HFFc6 (cell line): ENCODE results near the gene CEP120. TPM values are rescaled to one million over a fixed set of nuclear protein-coding genes. Genes with fewer than 3 reads are reported as not detected.

Source experiments
- DNase-seq: peaks from one replicate; pipeline ENCODE4 v3.0.0-alpha.2; 2018
- H3K27ac Mint-ChIP-seq: 2 replicates; pipeline ENCODE4 v1.8.0; 2020; ENCODE audit warnings: mild to moderate bottlenecking, mixed read lengths
- H3K27me3 Mint-ChIP-seq: 2 replicates; pipeline ENCODE4 v1.8.0; 2021; ENCODE audit warnings: mild to moderate bottlenecking, moderate library complexity, mixed read lengths; ENCODE audit not compliant: insufficient read depth
- H3K36me3 Mint-ChIP-seq: 2 replicates; pipeline ENCODE4 v1.8.0; 2021; ENCODE audit warnings: low read depth, mixed read lengths
- H3K4me1 Mint-ChIP-seq: 2 replicates; pipeline ENCODE4 v1.8.0; 2020; ENCODE audit warnings: low read depth, mixed read lengths
- H3K4me3 Mint-ChIP-seq: 2 replicates; pipeline ENCODE4 v1.8.0; 2020; ENCODE audit warnings: mild to moderate bottlenecking, moderate library complexity, mixed read lengths
- H3K9me3 Mint-ChIP-seq: 2 replicates; pipeline ENCODE4 v1.8.0; 2020; ENCODE audit warnings: mild to moderate bottlenecking, mixed read lengths
- CTCF ChIP-seq: fragments of 200-600 bp; sonication (generic); IDR thresholded peaks from 2 replicates; pipeline ENCODE4 v1.5.0; 2021; ENCODE audit warnings: antibody characterized with exemption, mild to moderate bottlenecking
- total RNA-seq, 6 experiments: library from RNA; stranded (reverse); fragmentation: NEBNext Ultra II Directional; extraction: Animal tissue kit (Norgen Biotek cat#: 25700); gene quantifications; 2 replicates in 1 of 6; 3 replicates in 5 of 6; pipeline ENCODE4 v1.2.3, GENCODE V29; 2021

CEP120 gene
- total RNA-seq, 6 experiments from 2014 or later = 10.0 to 14.7 (median 12.7) TPM

- Mint-ChIP-seq H3K36me3 (no peaks in the 10 kb centered on the region), H3K9me3 (no peaks in the 10 kb centered on the region), H3K27me3 (no peaks in the 10 kb centered on the region; the same call in 1 of the 2 replicates), H3K4me1 (no peaks in the 10 kb centered on the region), H3K27ac (no peak overlapping the region), H3K4me3 (no peak overlapping the region)
- TF ChIP-seq CTCF = no peak
- no peak for DNase-seq
Observed at GRCh38 chr5:123382252-123382651, 41.0 kb downstream of the CEP120 start.

- peak; percentile 21 for DNase-seq
- no peaks in the 10 kb centered on the region for H3K9me3 Mint-ChIP-seq
Observed at GRCh38 chr5:123371575-123372179, 51.5 kb downstream of the CEP120 start.

GRCh38 chr5:123369371-123369968, 53.7 kb downstream of the CEP120 start:
- Mint-ChIP-seq H3K4me1 (no peaks in the 10 kb centered on the region), H3K27me3 (no peaks in the 10 kb centered on the region), H3K27ac (no peak overlapping the region), H3K36me3 (peaks cover 11% of the 10 kb centered on the region; the same call in 1 of the 2 replicates), H3K4me3 (no peak overlapping the region), H3K9me3 (no peaks in the 10 kb centered on the region)
- no peak for DNase-seq
- no peak for TF ChIP-seq CTCF

More at GRCh38 chr5:123371575-123372179, 51.5 kb downstream of the CEP120 start:
- Mint-ChIP-seq H3K4me3 (no peak overlapping the region), H3K27ac (no peak overlapping the region), H3K27me3 (no peaks in the 10 kb centered on the region), H3K36me3 (peaks cover 11% of the 10 kb centered on the region; the same call in 1 of the 2 replicates), H3K4me1 (no peaks in the 10 kb centered on the region)
- peak; percentile 84 for TF ChIP-seq CTCF

GRCh38 chr5:123367739-123368138, 55.5 kb downstream of the CEP120 start:
- TF ChIP-seq CTCF = peak; percentile 69
- no peaks in the 10 kb centered on the region for H3K27me3 Mint-ChIP-seq
- no peaks in the 10 kb centered on the region for H3K9me3 Mint-ChIP-seq
- DNase-seq = peak; percentile 15
- no peak overlapping the region for H3K27ac Mint-ChIP-seq
- no peaks in the 10 kb centered on the region for H3K4me1 Mint-ChIP-seq
- peaks cover 11% of the 10 kb centered on the region; the same call in 1 of the 2 replicates for H3K36me3 Mint-ChIP-seq
- no peak overlapping the region for H3K4me3 Mint-ChIP-seq

- Mint-ChIP-seq H3K4me1 (no peaks in the 10 kb centered on the region), H3K4me3 (no peak overlapping the region), H3K36me3 (no peaks in the 10 kb centered on the region), H3K27ac (no peak overlapping the region), H3K27me3 (no peaks in the 10 kb centered on the region), H3K9me3 (no peaks in the 10 kb centered on the region)
- DNase-seq = no peak
- no peak for TF ChIP-seq CTCF
Observed at GRCh38 chr5:123365156-123365555, 58.0 kb downstream of the CEP120 start.
